Adrenal gland (tissue), 5 donors: ENCODE measurements around the gene CNRIP1.

Source experiments
- POLR2A ChIP-seq, 2 donors: fragments of 450-650 bp; IDR thresholded peaks; one replicate each; pipeline ENCODE4 v1.6.1; 2017; ENCODE audit warnings: antibody characterized with exemption in 2 of 2, mild to moderate bottlenecking in 2 of 2, moderate library complexity in 1 of 2
- TF ChIP-seq, protein P1 (sequence below), 6 experiments: fragments of 450-650 bp in 4 of 6; fragments of 200-600 bp in 2 of 6; sonication (generic) in 1 of 6; IDR thresholded peaks; 1 replicate in 5 of 6; 2 replicates in 1 of 6; pipeline versions ENCODE4 v1.5.1 to v1.8.0; 2016 to 2021; ENCODE audit warnings: antibody characterized with exemption in 6 of 6, mild to moderate bottlenecking in 2 of 6, moderate library complexity in 1 of 6
- donor health status: DM: no; HTN: no; CAD: no.

DNA sequence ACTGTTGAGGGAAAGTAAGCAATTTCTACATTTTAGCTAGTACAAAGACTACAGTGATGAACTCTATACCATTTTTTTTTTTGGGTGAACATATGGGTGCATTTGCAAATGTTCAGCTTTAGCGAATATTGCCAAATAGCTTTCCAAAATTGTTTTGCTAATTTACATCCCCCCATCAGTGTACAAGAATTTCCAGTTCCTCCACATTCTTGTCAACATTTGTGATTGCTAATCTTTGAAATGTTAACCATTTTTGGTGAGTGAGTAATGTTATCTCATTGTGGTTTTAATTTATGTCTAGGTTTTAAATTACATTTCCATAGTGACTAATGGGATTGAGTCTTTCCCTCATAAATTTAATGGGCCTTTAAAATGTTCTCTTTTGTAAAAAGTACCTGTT, 16.4 kb upstream of the CNRIP1 start:
- TF ChIP-seq, protein P1, sequence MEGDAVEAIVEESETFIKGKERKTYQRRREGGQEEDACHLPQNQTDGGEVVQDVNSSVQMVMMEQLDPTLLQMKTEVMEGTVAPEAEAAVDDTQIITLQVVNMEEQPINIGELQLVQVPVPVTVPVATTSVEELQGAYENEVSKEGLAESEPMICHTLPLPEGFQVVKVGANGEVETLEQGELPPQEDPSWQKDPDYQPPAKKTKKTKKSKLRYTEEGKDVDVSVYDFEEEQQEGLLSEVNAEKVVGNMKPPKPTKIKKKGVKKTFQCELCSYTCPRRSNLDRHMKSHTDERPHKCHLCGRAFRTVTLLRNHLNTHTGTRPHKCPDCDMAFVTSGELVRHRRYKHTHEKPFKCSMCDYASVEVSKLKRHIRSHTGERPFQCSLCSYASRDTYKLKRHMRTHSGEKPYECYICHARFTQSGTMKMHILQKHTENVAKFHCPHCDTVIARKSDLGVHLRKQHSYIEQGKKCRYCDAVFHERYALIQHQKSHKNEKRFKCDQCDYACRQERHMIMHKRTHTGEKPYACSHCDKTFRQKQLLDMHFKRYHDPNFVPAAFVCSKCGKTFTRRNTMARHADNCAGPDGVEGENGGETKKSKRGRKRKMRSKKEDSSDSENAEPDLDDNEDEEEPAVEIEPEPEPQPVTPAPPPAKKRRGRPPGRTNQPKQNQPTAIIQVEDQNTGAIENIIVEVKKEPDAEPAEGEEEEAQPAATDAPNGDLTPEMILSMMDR (IDR thresholded peaks at IDR 0.05) = no peak
- TF ChIP-seq POLR2A (IDR thresholded peaks at IDR 0.05) = no peak
